ENCODE measurements around the gene GEMIN5.

The GEMIN5 gene

DNA sequence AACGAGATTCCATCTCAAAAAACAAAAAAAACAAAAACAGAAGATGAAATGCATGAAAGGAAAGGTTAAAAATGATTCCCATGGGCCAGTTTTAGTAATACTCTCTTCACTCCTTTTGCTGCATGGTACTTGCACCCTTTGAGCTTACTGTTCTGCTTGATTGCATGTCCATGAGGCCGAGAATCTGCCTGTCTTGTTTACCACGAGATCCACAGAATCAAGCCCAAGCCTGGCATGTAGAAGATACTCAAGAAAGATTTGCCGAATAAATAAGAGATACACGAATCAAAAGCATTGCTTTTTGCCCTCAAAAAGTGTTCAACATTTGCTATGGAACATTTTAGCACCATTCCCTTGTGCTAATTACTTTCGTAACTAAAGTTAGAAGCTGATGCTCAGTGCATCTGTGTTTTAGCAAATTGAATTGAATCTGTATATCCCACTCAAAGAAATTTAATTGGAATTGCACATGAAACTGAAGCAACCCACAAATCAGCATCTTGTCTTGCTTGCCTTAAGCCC is 88.7 kb downstream of the GEMIN5 start:
- Histone ChIP-seq H3K27me3 (ENCODE audit: insufficient read depth, low read depth) (no peaks in the 10 kb centered on the region), H3K36me3 (ENCODE audit: insufficient read depth) (no peaks in the 10 kb centered on the region), H4K20me1 (ENCODE audit: insufficient read depth) (no peaks in the 10 kb centered on the region), H3K79me2 (ENCODE audit: insufficient read depth, low read depth) (no peaks in the 10 kb centered on the region), H3K4me3 (IDR thresholded peaks at IDR 0.05; ENCODE audit: insufficient read depth, low read depth, low read length) (no peak overlapping the region), H2AFZ (ENCODE audit: low read depth) (no peak overlapping the region), H3K9ac (no peak overlapping the region), H3K4me1 (ENCODE audit: low read depth, poor library complexity, severe bottlenecking) (no peaks in the 10 kb centered on the region), H3K4me2 (no peak overlapping the region), H3K27ac (no peak overlapping the region)
- TF ChIP-seq, protein P1, sequence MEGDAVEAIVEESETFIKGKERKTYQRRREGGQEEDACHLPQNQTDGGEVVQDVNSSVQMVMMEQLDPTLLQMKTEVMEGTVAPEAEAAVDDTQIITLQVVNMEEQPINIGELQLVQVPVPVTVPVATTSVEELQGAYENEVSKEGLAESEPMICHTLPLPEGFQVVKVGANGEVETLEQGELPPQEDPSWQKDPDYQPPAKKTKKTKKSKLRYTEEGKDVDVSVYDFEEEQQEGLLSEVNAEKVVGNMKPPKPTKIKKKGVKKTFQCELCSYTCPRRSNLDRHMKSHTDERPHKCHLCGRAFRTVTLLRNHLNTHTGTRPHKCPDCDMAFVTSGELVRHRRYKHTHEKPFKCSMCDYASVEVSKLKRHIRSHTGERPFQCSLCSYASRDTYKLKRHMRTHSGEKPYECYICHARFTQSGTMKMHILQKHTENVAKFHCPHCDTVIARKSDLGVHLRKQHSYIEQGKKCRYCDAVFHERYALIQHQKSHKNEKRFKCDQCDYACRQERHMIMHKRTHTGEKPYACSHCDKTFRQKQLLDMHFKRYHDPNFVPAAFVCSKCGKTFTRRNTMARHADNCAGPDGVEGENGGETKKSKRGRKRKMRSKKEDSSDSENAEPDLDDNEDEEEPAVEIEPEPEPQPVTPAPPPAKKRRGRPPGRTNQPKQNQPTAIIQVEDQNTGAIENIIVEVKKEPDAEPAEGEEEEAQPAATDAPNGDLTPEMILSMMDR (conservative IDR thresholded peaks at IDR 0.05; ENCODE audit: low read depth, low read length) = no peak

DNA sequence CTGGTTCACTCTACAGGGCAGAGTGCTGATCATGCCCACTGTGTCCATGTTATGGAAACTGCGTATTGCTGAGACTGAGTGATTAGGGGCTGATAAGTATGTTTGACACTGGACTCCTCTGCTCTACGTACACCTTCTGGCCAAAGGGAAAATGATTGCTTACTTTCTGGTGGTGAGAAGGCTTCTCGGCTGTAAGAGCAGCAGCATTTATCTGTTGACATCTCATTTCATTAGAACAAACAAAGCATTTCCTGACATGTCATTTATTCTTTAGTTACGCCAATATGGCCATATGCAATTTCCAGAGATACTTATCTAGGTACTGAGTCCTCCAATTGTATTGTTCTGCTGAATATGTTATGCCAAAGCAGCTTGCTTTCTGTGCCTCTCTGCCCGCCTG is 93.2 kb downstream of the GEMIN5 start:
- Histone ChIP-seq H3K79me2 (ENCODE audit: insufficient read depth, low read depth) (no peaks in the 10 kb centered on the region), H3K4me1 (ENCODE audit: low read depth, poor library complexity, severe bottlenecking) (peaks cover 4% of the 10 kb centered on the region), H3K27me3 (ENCODE audit: insufficient read depth, low read depth) (no peaks in the 10 kb centered on the region), H3K4me2 (no peak overlapping the region), H3K9ac (no peak overlapping the region), H3K4me3 (IDR thresholded peaks at IDR 0.05; ENCODE audit: insufficient read depth, low read depth, low read length) (no peak overlapping the region), H3K36me3 (ENCODE audit: insufficient read depth) (no peaks in the 10 kb centered on the region), H2AFZ (ENCODE audit: low read depth) (no peak overlapping the region), H4K20me1 (ENCODE audit: insufficient read depth) (no peaks in the 10 kb centered on the region), H3K27ac (no peak overlapping the region)
- TF ChIP-seq, protein P1 (conservative IDR thresholded peaks at IDR 0.05; ENCODE audit: low read depth, low read length) = no peak

DNA sequence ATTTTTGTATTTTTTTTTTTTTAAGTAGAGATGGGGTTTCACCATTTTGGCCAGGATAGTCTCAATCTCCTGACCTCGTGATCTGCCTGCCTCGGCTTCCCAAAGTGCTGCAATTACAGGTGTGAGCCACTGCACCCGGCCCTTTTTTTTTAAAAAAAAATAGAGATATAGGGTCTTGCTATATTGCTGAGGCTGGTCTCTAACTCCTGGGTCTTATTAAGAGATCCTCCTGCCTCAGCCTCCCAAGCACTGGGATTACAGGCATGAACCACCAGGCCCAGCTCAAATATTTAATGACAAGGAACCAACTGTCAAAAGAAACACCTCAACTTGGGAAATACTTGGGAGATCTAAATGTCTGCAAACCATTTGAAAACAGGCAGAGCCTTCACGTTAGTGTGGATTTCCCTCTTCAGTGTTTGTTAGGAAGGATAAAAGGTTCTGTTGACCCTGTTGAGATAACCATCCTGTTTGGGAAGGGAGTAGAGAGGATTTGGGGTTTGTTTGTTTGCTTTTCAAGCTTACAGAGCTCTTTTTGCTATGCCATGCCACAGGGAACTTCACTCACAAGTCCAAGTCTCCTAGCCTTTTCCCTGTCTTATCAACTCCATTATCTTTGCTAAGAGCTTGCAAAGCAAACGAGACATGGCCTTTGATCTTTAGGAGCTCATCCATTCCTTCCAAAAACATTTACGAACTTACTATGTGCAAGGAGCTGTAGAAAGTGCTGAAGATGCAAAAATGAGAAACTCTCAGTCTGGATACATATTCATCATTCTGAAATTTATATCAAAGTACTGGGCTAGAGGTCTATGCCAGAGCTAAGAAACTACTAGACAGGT is 95.1 kb downstream of the GEMIN5 start:
- H3K4me1 ChIP-seq (ENCODE audit: low read depth, poor library complexity, severe bottlenecking) = peaks cover 4% of the 10 kb centered on the region
- H3K27me3 ChIP-seq (ENCODE audit: insufficient read depth, low read depth) = no peaks in the 10 kb centered on the region
- no peak overlapping the region for H3K27ac ChIP-seq
- H3K4me3 ChIP-seq (IDR thresholded peaks at IDR 0.05; ENCODE audit: insufficient read depth, low read depth, low read length) = no peak overlapping the region
- H4K20me1 ChIP-seq (ENCODE audit: insufficient read depth) = no peaks in the 10 kb centered on the region
- H3K4me2 ChIP-seq = no peak overlapping the region
- no peak overlapping the region for H2AFZ ChIP-seq (ENCODE audit: low read depth)
- H3K9ac ChIP-seq = no peak overlapping the region
- no peaks in the 10 kb centered on the region for H3K79me2 ChIP-seq (ENCODE audit: insufficient read depth, low read depth)
- no peaks in the 10 kb centered on the region for H3K36me3 ChIP-seq (ENCODE audit: insufficient read depth)
- TF ChIP-seq, protein P1 (conservative IDR thresholded peaks at IDR 0.05; ENCODE audit: low read depth, low read length) = no peak

DNA sequence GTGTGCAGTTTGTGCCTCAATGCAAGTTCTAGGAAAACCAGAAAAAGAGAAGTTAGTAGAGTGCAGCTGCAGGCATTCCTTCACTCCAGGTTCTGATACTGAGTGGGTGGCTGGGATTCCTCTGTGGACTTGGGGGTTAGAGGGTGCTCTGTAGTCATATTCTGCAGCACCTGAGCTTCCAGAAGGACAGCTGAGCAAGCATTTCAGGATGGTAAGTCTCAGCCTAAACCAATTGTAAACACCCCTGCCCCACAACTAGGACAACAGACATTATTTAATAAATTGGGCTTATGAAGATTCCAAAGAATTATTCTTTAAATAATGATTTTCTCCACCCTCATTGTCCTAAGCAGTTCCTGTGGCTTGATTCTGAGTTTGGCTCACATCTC is 96.7 kb downstream of the GEMIN5 start:
- no peak overlapping the region for H3K27ac ChIP-seq
- no peaks in the 10 kb centered on the region for H3K36me3 ChIP-seq (ENCODE audit: insufficient read depth)
- no peak overlapping the region for H3K9ac ChIP-seq
- no peaks in the 10 kb centered on the region for H3K27me3 ChIP-seq (ENCODE audit: insufficient read depth, low read depth)
- no peak overlapping the region for H3K4me2 ChIP-seq
- TF ChIP-seq, protein P1 (conservative IDR thresholded peaks at IDR 0.05; ENCODE audit: low read depth, low read length) = no peak
- H3K79me2 ChIP-seq (ENCODE audit: insufficient read depth, low read depth) = no peaks in the 10 kb centered on the region
- no peak overlapping the region for H2AFZ ChIP-seq (ENCODE audit: low read depth)
- H3K4me1 ChIP-seq (ENCODE audit: low read depth, poor library complexity, severe bottlenecking) = peaks cover 4% of the 10 kb centered on the region
- H3K4me3 ChIP-seq (IDR thresholded peaks at IDR 0.05; ENCODE audit: insufficient read depth, low read depth, low read length) = no peak overlapping the region
- no peaks in the 10 kb centered on the region for H4K20me1 ChIP-seq (ENCODE audit: insufficient read depth)

All from KMS-11 (cell line).